ENCODE data around the gene CDH4.

CDH4 gene

GRCh38 chr20:61671559-61671958 is 419.5 kb downstream of the CDH4 start:
- DNase-seq (ENCODE audit: low spot score), result no peak

- no peak for DNase-seq (ENCODE audit: low spot score)
Observed at GRCh38 chr20:61673152-61673847, 421.2 kb downstream of the CDH4 start.

GRCh38 chr20:61674121-61674520 is 422.1 kb downstream of the CDH4 start:
- DNase-seq (ENCODE audit: low spot score), result no peak

GRCh38 chr20:61674688-61675087 is 422.6 kb downstream of the CDH4 start:
- no peak for DNase-seq (ENCODE audit: low spot score)

- DNase-seq (ENCODE audit: low spot score), result no peak
Observed at GRCh38 chr20:61677928-61678327, 425.9 kb downstream of the CDH4 start.

- no peak for DNase-seq (ENCODE audit: low spot score)
Observed at GRCh38 chr20:61678437-61678836, 426.4 kb downstream of the CDH4 start.

GRCh38 chr20:61679473-61679872 is 427.4 kb downstream of the CDH4 start:
- no peak for DNase-seq (ENCODE audit: low spot score)

- no peak for DNase-seq (ENCODE audit: low spot score)
Observed at GRCh38 chr20:61680096-61680495, 428.0 kb downstream of the CDH4 start.

- no peak for DNase-seq (ENCODE audit: low spot score)
Observed at GRCh38 chr20:61682114-61682995, 430.3 kb downstream of the CDH4 start.

GRCh38 chr20:61682996-61683681 is 431.1 kb downstream of the CDH4 start:
- DNase-seq (ENCODE audit: low spot score), result no peak

- DNase-seq (ENCODE audit: low spot score), result no peak
Observed at GRCh38 chr20:61683721-61684120, 431.7 kb downstream of the CDH4 start.

- no peak for DNase-seq (ENCODE audit: low spot score)
Observed at GRCh38 chr20:61684136-61684535, 432.1 kb downstream of the CDH4 start.

- no peak for DNase-seq (ENCODE audit: low spot score)
Observed at GRCh38 chr20:61684583-61685235, 432.6 kb downstream of the CDH4 start.

- DNase-seq (ENCODE audit: low spot score), result no peak
Observed at GRCh38 chr20:61685462-61685861, 433.4 kb downstream of the CDH4 start.

- DNase-seq (ENCODE audit: low spot score), result no peak
Observed at GRCh38 chr20:61686051-61686936, 434.2 kb downstream of the CDH4 start.

GRCh38 chr20:61688411-61688810 is 436.4 kb downstream of the CDH4 start:
- no peak for DNase-seq (ENCODE audit: low spot score)

GRCh38 chr20:61690150-61690549 is 438.1 kb downstream of the CDH4 start:
- no peak for DNase-seq (ENCODE audit: low spot score)

GRCh38 chr20:61690993-61691838 is 439.2 kb downstream of the CDH4 start:
- DNase-seq (ENCODE audit: low spot score), result no peak

GRCh38 chr20:61691978-61692377 is 439.9 kb downstream of the CDH4 start:
- DNase-seq (ENCODE audit: low spot score), result no peak

GRCh38 chr20:61692479-61692878 is 440.4 kb downstream of the CDH4 start:
- no peak for DNase-seq (ENCODE audit: low spot score)
